SHP77 (cell line): Measurements from ENCODE around the gene XYLT1.

ENCODE experiments used
- DNase-seq, 2 experiments: peaks; one replicate each; lab custom pipeline; 2025; lab: John Stamatoyannopoulos, UW

Gene XYLT1

DNA sequence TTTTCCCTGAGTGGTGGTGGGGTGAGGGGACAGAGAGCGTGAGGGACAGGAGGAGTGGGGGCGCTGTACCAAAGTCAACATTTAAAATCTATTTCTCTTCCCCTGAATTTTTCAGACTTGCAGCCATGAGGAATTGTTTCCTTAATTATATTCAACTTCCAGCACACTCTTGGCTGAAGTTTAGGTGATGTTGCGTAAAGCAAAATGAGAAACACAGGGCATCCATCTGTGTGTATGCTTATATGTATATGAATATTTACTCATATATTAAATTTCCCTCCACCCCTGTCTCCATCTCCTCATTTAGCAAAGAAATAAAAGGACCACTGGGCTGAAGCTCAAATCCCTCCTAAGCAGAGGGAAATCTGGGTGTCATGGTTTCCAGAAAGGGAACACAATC is 218.1 kb downstream of the XYLT1 start:
- DNase-seq, result no peak

DNA sequence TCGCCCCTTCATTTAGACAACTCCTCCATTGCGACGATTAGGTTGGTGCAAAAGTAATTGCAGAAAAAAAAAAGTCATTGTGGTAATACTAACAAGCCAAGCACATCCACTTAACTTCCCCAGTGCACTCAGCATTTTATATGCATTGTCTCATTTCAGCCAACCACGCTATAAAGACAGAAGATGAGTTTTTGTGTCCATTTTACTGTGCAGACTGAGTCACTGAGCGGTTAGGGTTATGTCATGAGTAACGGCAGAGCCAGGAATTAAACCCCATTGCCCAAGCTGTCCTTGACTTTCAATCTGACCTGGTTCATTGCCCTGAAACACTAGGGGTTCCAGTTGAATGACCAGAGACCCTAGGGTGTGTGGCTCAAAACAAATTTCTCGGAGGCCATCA is 218.7 kb downstream of the XYLT1 start:
- no peak for DNase-seq

DNA sequence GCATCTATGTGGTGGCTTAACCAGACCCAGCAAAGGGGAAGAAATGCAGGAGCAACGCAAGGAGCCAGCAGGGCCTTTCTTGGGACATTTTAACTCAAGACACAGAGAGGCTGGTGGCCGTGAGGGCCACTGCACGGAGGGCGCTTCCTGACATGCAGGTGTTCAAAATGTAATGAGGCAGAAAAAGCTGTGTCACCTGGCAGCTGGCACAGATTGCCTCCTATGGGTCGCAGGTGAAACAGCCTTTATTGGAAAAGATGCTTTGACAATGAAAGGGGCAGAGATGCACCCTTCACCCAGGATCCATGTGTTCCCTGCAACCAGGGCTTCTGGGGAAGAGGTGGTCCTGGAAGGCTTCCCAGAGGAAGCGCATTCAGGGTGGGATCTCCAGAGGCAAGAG is 219.3 kb downstream of the XYLT1 start:
- peak in 1 of 2 experiments; percentile 5 for DNase-seq

DNA sequence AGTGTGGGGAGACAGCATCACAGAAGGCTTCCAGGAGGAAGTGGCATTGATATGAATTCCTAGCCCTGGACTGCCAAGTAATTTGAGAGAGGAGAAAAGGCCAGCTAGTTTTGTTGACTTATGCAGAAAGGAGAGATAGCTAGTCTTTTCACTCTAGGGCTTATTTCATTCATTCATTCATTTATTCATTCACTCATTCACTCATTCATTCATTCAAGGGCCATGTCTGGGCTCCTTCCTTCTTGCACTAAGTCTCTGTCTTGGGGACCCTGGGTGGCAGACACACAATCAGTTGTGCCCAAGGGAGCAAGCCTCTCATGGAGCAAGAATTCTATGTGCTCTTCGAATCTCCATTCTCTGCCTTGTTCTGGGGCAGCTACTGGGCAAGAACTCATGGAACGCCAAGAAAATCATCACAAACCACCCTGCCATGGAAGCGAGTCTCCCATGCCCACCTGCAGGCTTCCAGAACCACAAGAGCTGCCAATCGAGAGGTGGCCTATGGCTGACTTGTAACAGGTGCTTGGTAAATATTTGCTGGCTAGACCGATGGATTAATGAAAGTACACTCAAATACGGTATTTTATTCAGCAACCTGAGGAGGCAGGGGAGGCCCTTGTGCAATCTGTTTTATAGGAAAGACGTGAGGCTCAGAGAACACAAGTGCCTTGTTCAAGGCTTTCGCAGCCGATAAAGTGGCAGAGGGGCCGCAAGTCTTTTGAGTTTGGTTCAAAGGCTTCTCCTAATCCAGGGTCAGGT is 223.6 kb downstream of the XYLT1 start:
- DNase-seq, result no peak

GRCh38 chr16:17246268-17246885 is 224.4 kb downstream of the XYLT1 start:
- no peak for DNase-seq

DNA sequence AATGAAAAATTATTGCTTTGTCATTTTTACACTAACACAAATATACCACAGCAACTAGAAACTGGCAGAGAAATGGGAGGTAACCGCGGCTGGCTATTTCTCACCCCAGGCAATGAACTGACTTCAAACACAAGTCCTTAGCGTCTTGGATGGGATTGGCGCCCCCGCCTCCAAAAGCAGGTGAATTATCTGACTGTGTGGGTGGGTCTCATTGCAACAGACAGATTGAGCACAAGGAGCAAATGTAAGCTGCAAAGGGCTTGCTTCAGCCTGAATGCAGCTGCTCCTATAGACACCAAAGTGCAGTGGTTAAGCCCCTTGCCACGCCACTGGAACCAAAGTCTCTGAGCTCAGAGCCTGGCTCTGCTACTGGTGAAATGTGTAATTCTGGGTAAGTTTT is 225.0 kb downstream of the XYLT1 start:
- DNase-seq, result no peak

GRCh38 chr16:17244872-17245551 is 225.7 kb downstream of the XYLT1 start:
- no peak for DNase-seq

DNA sequence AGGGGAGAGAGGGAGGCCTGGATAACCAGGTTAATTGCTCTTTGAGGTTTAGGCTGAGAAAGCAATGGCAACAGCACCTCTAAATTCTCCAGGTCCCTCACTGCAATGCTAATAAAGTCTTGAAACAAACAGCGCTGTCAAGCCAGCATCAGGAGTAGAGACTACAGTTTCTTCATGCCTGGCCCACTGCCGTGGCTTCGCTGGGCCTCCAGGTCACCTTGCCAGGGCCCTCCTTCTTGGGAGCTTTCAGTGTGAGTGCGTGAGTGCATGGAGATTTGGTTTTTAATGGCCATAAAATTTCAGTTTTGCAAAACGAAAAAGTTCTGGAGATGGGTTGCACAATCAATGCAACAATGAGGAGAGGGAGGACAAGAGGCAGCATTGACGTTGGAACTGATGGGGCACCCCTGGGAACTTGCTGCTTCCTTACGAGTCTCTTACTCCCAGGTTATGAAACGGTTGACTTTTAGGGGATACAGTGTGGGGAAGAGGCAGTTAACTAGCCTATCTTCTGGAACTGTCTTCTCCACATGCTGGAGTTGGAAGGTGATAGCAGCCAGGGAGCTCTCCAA is 229.4 kb downstream of the XYLT1 start:
- DNase-seq, result no peak

DNA sequence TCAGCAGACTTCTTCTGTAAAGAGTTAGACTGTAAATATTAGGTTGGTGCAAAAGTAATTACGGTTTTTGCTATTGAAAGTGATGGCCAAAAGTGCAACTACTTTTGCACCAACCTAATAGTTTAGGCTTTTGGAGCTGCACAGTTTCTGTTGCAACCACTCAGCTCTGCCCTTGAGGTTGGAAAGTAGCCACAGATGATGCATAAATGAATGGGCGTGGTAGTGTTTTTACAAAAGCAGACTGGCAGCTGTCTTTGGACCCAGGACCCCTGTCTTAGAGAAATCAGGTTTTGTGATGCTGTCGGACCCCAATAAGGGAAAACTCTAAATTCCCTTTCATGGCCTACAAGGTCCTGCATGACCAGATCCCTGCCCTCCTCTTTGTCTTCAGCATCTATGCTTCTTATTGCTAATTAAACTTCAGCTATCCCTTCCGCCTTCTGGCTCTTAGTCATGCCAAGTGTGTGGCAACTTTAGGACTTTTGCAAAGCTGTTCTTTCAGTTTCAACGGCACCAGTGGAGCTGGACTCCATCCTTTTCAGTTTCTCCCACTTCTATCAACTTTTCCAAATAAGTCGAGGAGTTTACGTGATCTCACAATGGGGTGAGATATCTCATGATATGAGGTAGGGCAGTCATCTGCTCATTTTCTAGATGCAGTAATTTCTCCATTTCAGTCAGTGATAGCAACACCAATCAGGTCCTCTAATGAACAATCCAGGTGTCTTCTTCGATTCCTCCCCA is 232.3 kb downstream of the XYLT1 start:
- DNase-seq, result no peak

GRCh38 chr16:17237350-17237944 is 233.3 kb downstream of the XYLT1 start:
- no peak for DNase-seq

GRCh38 chr16:17235147-17235815 is 235.5 kb downstream of the XYLT1 start:
- no peak for DNase-seq

- no peak for DNase-seq
Observed at GRCh38 chr16:17233318-17234002, 237.3 kb downstream of the XYLT1 start.

DNA sequence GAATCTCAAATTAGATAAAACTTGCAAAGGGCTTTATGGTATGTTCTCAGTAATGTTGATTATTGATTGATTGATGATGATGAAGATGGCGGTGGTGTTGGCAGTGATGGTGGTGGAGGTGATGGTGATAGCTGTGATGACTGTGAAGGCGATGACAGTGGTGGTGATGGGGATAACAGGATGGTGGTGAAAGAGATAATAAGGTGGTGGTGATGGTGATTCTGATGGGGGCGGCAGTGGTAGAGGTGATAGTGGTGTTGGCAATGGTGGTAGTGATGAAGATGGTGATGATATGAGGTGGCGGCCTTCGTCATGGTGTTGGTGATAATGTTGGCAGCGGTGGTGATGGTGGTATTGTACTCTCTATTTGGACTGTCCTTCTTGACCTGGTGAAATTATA is 238.3 kb downstream of the XYLT1 start:
- DNase-seq, result no peak

GRCh38 chr16:17231972-17232371 is 238.8 kb downstream of the XYLT1 start:
- no peak for DNase-seq

- no peak for DNase-seq
Observed at GRCh38 chr16:17230932-17231581, 239.7 kb downstream of the XYLT1 start.

DNA sequence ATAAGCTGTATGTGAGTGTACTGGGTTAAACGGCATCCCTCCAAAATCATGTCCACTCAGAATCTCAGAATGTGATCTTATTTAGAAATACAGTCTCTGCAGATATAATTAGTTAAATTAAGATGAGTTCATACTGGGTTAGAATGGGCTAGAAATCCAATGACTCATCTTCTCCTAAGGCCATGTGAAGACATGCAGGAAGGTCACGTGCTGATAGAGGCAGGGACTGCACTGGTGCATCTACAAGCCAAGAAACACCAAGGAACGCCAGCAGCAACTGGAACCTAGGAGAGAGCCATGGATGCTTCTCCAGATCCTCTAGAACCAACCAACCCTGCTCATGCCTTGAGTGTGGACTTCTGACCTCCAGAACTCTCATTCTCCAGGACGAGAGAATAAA is 241.0 kb downstream of the XYLT1 start:
- DNase-seq, result no peak

DNA sequence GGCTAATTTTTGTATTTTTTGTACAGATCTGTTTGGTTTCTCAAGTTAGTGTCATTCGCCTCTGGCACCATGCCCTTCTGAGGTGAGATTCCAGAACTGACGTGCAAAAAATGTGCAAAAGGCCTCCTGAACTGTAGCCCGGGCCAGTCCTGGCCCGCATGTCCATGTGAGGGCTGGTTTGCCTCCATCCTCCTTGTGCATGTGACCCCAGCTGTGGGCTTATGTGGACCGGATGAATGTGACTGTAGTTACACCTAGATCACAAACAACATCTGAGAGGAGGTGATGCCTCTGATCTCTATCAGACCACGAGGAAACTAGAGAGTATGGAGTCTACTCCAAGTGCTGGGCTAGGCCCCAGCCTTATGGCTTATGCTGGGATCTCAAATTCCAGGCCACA is 241.6 kb downstream of the XYLT1 start:
- no peak for DNase-seq

DNA sequence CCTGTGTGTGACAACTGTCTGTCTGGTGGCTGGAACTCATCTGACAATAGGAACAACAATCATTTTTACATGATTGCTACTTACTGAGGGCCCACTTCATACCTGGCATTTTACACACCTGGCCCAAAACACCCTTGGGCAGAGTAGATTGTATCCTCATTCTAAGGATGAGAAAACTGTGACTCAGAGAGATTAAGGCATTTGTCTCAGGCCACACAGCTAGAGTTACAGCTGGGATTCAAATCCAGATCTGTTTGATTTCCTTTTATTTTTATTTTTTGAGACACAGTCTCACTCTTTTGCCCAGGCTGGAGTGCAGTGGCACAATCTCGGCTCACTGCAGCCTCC is 242.1 kb downstream of the XYLT1 start:
- DNase-seq, result no peak

GRCh38 chr16:17228048-17228707 is 242.6 kb downstream of the XYLT1 start:
- DNase-seq, result no peak

DNA sequence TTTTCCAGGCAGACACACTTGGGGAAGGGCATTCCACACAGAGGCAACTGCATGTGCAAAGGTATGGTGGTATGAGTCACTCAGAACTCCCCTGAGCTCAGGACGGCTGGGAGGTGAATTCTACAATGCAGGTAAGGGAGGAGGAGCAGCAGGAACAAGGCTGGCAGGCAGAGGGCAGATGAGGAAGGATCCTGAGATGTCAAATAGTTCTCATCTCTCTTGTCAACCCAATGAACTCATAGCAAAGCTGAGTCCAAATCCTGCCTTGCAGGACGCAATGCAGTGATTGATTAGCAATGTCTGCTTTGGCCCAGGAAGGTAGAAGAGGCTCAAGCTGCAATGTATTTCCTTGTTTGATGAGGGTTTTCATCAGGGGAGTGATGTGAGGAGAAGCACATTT is 243.5 kb downstream of the XYLT1 start:
- no peak for DNase-seq
